ENCODE measurements around the gene PELI2.

The PELI2 gene

DNA sequence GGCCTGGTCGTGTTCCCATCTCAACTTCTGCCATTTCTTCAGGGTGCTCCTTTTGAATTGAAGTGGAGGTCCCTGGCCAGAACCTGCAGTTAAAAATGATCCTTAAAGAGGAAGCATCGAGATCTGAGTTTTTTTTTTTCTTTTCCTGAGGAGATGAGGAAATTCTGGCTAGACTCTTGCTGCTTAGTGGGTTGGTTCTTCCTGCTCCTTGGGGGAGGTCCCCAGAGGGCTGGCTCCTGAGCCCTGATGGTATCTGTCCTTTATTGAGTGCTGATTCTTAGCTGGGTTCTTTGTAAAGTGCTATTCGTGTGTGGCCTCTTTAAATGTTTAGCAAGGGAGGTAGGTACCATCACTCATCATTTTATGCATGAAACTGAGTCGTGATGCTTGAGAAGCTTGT, 11.7 kb downstream of the PELI2 start:
- POLR2A ChIA-PET, result no interaction called here
- H3K4me1 ChIP-seq (ENCODE audit: control insufficient read depth, insufficient read depth, low read length), result peaks cover 57% of the 10 kb centered on the region
- no peak overlapping the region for H3K27ac ChIP-seq (ENCODE audit: extremely low read depth, low read depth, low read length)
- no peaks in the 10 kb centered on the region for H3K36me3 ChIP-seq (ENCODE audit: control insufficient read depth in 2 of 2, insufficient read depth in 1 of 2, low read length in 2 of 2)
- H3K4me3 ChIP-seq (ENCODE audit: low read depth, low read length), result no peak overlapping the region
- CTCF ChIA-PET, result no interaction called here
- no peaks in the 10 kb centered on the region for H3K9me3 ChIP-seq (ENCODE audit: control insufficient read depth, insufficient read depth, low read depth, low read length)
- TF ChIP-seq ZBTB20 (tag by site-specific recombination; IDR thresholded peaks at IDR 0.05) (0 out of 2 replicates have a peak, but pooled peaks have one; percentile 36), GLIS1 (tag by site-specific recombination; IDR thresholded peaks at IDR 0.05) (peak; percentile 98), ZNF426 (tag by site-specific recombination; IDR thresholded peaks at IDR 0.05) (no peak)

DNA sequence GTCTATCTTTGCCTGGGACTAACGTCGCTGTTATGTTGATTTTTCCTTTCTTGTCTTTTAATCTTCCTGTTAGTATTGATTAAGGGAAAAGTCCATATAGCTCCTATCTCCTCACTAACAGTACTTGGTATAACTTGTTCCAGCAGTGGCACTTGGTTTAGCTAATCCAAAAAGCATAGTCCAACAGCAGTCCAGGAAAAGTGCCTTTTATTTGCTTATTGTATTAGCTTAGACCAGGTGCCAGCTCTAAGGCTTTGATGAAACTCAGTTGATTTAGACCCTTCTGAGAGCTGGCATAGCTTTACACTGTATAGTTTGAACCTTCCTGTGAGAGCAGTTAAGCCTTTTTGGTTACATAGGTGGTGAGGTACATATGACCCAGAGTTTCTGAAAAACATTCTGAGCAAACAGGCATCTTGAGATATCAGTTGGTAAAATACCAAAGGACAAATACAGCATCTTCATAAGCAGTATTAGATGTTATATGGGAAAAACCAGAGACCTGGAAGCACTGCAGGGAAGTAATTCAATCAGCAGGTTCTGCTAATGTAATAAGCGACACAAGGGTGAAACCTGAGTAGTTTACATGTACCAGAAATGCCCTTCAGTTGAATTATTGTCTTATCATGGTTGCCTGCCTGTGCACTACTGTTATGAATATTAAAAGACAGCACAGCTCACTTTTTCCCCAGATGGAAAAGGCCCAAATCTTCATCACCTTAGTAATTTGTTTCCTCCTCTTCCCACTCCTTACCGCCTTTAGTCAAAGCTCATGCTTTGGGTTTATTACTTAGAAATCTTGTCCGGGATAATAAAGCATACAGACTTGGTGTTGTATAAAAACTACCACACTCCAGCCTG, 13.0 kb downstream of the PELI2 start:
- Histone ChIP-seq H3K36me3 (ENCODE audit: control insufficient read depth in 2 of 2, insufficient read depth in 1 of 2, low read length in 2 of 2) (no peaks in the 10 kb centered on the region), H3K4me3 (ENCODE audit: low read depth, low read length) (no peak overlapping the region), H3K4me1 (ENCODE audit: control insufficient read depth, insufficient read depth, low read length) (peaks cover 63% of the 10 kb centered on the region), H3K9me3 (ENCODE audit: control insufficient read depth, insufficient read depth, low read depth, low read length) (no peaks in the 10 kb centered on the region), H3K27ac (ENCODE audit: extremely low read depth, low read depth, low read length) (no peak overlapping the region)
- CTCF ChIA-PET, result interaction anchor here (0.5 to 0.7 kb wide), 2 partner anchors 39 to 625 kb away, joined by 3 to 4 read pairs; no protein-coding TSS in a partner anchor
- POLR2A ChIA-PET, result no interaction called here
- TF ChIP-seq TRIM28 (IDR thresholded peaks at IDR 0.05; ENCODE audit: borderline replicate concordance, low read length) (no peak), ZSCAN30 (tag by site-specific recombination; IDR thresholded peaks at IDR 0.05) (peak; percentile 35; the same call in 1 of the 2 replicates), OSR2 (tag by site-specific recombination; IDR thresholded peaks at IDR 0.05) (peak; percentile 76), FEZF1 (tag by site-specific recombination; IDR thresholded peaks at IDR 0.05) (peak; percentile 53), ZNF423 (tag by site-specific recombination; IDR thresholded peaks at IDR 0.05) (no peak), ZNF843 (tag by site-specific recombination; IDR thresholded peaks at IDR 0.05) (no peak), ZNF544 (tag by site-specific recombination; IDR thresholded peaks at IDR 0.05) (no peak), ZIC2 (tag by site-specific recombination; IDR thresholded peaks at IDR 0.05) (no peak), ZNF112 (tag by site-specific recombination; IDR thresholded peaks at IDR 0.05) (no peak), ZNF169 (tag by site-specific recombination; IDR thresholded peaks at IDR 0.05) (no peak)
- TF ChIP-seq, protein P1, sequence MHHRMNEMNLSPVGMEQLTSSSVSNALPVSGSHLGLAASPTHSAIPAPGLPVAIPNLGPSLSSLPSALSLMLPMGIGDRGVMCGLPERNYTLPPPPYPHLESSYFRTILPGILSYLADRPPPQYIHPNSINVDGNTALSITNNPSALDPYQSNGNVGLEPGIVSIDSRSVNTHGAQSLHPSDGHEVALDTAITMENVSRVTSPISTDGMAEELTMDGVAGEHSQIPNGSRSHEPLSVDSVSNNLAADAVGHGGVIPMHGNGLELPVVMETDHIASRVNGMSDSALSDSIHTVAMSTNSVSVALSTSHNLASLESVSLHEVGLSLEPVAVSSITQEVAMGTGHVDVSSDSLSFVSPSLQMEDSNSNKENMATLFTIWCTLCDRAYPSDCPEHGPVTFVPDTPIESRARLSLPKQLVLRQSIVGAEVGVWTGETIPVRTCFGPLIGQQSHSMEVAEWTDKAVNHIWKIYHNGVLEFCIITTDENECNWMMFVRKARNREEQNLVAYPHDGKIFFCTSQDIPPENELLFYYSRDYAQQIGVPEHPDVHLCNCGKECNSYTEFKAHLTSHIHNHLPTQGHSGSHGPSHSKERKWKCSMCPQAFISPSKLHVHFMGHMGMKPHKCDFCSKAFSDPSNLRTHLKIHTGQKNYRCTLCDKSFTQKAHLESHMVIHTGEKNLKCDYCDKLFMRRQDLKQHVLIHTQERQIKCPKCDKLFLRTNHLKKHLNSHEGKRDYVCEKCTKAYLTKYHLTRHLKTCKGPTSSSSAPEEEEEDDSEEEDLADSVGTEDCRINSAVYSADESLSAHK (tag by site-specific recombination; IDR thresholded peaks at IDR 0.05), result no peak
- TF ChIP-seq, protein P2, sequence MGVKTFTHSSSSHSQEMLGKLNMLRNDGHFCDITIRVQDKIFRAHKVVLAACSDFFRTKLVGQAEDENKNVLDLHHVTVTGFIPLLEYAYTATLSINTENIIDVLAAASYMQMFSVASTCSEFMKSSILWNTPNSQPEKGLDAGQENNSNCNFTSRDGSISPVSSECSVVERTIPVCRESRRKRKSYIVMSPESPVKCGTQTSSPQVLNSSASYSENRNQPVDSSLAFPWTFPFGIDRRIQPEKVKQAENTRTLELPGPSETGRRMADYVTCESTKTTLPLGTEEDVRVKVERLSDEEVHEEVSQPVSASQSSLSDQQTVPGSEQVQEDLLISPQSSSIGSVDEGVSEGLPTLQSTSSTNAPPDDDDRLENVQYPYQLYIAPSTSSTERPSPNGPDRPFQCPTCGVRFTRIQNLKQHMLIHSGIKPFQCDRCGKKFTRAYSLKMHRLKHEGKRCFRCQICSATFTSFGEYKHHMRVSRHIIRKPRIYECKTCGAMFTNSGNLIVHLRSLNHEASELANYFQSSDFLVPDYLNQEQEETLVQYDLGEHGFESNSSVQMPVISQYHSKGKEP (tag by site-specific recombination; IDR thresholded peaks at IDR 0.05), result peak; percentile 34; the same call in 1 of the 2 replicates
- TF ChIP-seq, protein P3, sequence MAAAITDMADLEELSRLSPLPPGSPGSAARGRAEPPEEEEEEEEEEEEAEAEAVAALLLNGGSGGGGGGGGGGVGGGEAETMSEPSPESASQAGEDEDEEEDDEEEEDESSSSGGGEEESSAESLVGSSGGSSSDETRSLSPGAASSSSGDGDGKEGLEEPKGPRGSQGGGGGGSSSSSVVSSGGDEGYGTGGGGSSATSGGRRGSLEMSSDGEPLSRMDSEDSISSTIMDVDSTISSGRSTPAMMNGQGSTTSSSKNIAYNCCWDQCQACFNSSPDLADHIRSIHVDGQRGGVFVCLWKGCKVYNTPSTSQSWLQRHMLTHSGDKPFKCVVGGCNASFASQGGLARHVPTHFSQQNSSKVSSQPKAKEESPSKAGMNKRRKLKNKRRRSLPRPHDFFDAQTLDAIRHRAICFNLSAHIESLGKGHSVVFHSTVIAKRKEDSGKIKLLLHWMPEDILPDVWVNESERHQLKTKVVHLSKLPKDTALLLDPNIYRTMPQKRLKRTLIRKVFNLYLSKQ (tag by site-specific recombination; IDR thresholded peaks at IDR 0.05; ENCODE audit: borderline replicate concordance), result no peak
- TF ChIP-seq, protein P4, sequence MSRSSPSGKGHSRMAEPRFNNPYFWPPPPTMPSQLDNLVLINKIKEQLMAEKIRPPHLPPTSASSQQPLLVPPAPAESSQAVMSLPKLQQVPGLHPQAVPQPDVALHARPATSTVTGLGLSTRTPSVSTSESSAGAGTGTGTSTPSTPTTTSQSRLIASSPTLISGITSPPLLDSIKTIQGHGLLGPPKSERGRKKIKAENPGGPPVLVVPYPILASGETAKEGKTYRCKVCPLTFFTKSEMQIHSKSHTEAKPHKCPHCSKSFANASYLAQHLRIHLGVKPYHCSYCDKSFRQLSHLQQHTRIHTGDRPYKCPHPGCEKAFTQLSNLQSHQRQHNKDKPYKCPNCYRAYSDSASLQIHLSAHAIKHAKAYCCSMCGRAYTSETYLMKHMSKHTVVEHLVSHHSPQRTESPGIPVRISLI (tag by site-specific recombination; IDR thresholded peaks at IDR 0.05), result no peak
- TF ChIP-seq, protein P5, sequence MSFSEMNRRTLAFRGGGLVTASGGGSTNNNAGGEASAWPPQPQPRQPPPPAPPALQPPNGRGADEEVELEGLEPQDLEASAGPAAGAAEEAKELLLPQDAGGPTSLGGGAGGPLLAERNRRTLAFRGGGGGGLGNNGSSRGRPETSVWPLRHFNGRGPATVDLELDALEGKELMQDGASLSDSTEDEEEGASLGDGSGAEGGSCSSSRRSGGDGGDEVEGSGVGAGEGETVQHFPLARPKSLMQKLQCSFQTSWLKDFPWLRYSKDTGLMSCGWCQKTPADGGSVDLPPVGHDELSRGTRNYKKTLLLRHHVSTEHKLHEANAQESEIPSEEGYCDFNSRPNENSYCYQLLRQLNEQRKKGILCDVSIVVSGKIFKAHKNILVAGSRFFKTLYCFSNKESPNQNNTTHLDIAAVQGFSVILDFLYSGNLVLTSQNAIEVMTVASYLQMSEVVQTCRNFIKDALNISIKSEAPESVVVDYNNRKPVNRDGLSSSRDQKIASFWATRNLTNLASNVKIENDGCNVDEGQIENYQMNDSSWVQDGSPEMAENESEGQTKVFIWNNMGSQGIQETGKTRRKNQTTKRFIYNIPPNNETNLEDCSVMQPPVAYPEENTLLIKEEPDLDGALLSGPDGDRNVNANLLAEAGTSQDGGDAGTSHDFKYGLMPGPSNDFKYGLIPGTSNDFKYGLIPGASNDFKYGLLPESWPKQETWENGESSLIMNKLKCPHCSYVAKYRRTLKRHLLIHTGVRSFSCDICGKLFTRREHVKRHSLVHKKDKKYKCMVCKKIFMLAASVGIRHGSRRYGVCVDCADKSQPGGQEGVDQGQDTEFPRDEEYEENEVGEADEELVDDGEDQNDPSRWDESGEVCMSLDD (tag by site-specific recombination; IDR thresholded peaks at IDR 0.05), result no peak
- TF ChIP-seq, protein P6, sequence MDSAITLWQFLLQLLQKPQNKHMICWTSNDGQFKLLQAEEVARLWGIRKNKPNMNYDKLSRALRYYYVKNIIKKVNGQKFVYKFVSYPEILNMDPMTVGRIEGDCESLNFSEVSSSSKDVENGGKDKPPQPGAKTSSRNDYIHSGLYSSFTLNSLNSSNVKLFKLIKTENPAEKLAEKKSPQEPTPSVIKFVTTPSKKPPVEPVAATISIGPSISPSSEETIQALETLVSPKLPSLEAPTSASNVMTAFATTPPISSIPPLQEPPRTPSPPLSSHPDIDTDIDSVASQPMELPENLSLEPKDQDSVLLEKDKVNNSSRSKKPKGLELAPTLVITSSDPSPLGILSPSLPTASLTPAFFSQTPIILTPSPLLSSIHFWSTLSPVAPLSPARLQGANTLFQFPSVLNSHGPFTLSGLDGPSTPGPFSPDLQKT (IDR thresholded peaks at IDR 0.05; ENCODE audit: borderline replicate concordance, low read depth, low read length), result no peak
- TF ChIP-seq, protein P7, sequence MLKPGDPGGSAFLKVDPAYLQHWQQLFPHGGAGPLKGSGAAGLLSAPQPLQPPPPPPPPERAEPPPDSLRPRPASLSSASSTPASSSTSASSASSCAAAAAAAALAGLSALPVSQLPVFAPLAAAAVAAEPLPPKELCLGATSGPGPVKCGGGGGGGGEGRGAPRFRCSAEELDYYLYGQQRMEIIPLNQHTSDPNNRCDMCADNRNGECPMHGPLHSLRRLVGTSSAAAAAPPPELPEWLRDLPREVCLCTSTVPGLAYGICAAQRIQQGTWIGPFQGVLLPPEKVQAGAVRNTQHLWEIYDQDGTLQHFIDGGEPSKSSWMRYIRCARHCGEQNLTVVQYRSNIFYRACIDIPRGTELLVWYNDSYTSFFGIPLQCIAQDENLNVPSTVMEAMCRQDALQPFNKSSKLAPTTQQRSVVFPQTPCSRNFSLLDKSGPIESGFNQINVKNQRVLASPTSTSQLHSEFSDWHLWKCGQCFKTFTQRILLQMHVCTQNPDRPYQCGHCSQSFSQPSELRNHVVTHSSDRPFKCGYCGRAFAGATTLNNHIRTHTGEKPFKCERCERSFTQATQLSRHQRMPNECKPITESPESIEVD (tag by site-specific recombination; IDR thresholded peaks at IDR 0.05), result peak; percentile 95
